Transverse colon (tissue), 4 donors: ENCODE data around the gene CMTR2.

Source experiments
- POLR2A ChIP-seq: fragments of 450-650 bp; IDR thresholded peaks from one replicate; pipeline ENCODE4 v1.6.1; 2016; ENCODE audit warnings: antibody characterized with exemption, mild to moderate bottlenecking, moderate library complexity
- POLR2AphosphoS5 ChIP-seq, 3 donors: sonication (generic); formaldehyde crosslinking; IDR thresholded peaks; one replicate each; pipeline ENCODE4 v1.6.1; 2016; ENCODE audit warnings: antibody characterized with exemption in 3 of 3
- TF ChIP-seq, protein P1 (sequence below), 5 experiments: fragments of 200-600 bp in 3 of 5; fragments of 450-650 bp in 2 of 5; sonication (generic) in 3 of 5; IDR thresholded peaks; 1 replicate in 2 of 5; 2 replicates in 3 of 5; pipeline ENCODE4 v1.5.1; 2016 to 2017; ENCODE audit warnings: antibody characterized with exemption in 5 of 5, inconsistent platforms in 3 of 5, mild to moderate bottlenecking in 2 of 5, moderate library complexity in 1 of 5

GRCh38 chr16:71338193-71338592 lies 49.0 kb upstream of the CMTR2 start:
- TF ChIP-seq, protein P1, sequence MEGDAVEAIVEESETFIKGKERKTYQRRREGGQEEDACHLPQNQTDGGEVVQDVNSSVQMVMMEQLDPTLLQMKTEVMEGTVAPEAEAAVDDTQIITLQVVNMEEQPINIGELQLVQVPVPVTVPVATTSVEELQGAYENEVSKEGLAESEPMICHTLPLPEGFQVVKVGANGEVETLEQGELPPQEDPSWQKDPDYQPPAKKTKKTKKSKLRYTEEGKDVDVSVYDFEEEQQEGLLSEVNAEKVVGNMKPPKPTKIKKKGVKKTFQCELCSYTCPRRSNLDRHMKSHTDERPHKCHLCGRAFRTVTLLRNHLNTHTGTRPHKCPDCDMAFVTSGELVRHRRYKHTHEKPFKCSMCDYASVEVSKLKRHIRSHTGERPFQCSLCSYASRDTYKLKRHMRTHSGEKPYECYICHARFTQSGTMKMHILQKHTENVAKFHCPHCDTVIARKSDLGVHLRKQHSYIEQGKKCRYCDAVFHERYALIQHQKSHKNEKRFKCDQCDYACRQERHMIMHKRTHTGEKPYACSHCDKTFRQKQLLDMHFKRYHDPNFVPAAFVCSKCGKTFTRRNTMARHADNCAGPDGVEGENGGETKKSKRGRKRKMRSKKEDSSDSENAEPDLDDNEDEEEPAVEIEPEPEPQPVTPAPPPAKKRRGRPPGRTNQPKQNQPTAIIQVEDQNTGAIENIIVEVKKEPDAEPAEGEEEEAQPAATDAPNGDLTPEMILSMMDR (IDR thresholded peaks at IDR 0.05): no peak
- TF ChIP-seq POLR2A (no peak), POLR2AphosphoS5 (IDR thresholded peaks at IDR 0.05) (no peak)
